Sigmoid colon (tissue), 7 donors: ENCODE results near the gene ARSD. TPM values are rescaled to one million over a fixed set of nuclear protein-coding genes. Genes with fewer than 3 reads are reported as not detected.

ENCODE experiments used
- DNase-seq: peaks from one replicate; pipeline ENCODE4 v3.0.0-alpha.2; 2019
- H3K27ac ChIP-seq, 4 donors: fragments of 200-600 bp; sonication (generic); one replicate each; pipeline ENCODE4 v1.5.1; 2016 to 2019; ENCODE audit warnings: mild to moderate bottlenecking in 1 of 4
- H3K27me3 ChIP-seq, 3 donors: fragments of 200-600 bp; sonication (generic); one replicate each; pipeline ENCODE4 v1.5.1; 2019; ENCODE audit warnings: mild to moderate bottlenecking in 1 of 3
- H3K36me3 ChIP-seq, 4 donors: fragments of 200-600 bp; sonication (generic); one replicate each; pipeline ENCODE4 v1.5.1; 2016 to 2019
- H3K4me1 ChIP-seq, 4 donors: fragments of 200-600 bp; sonication (generic); one replicate each; pipeline ENCODE4 v1.5.1; 2017 to 2019
- H3K4me3 ChIP-seq, 4 donors: fragments of 200-600 bp; sonication (generic); one replicate each; pipeline ENCODE4 v1.5.1; 2017 to 2019; ENCODE audit warnings: mild to moderate bottlenecking in 2 of 4, moderate library complexity in 1 of 4
- H3K9me3 ChIP-seq, 4 donors: fragments of 200-600 bp in 3 of 4; sonication (generic) in 3 of 4; one replicate each; pipeline versions ENCODE4 v1.5.1 to v1.6.1; 2013 to 2019
- CTCF ChIP-seq, 4 experiments: fragments of 450-650 bp in 3 of 4; fragments of 200-600 bp in 1 of 4; IDR thresholded peaks; one replicate each; pipeline ENCODE4 v1.5.1; 2016 to 2019; ENCODE audit warnings: antibody characterized with exemption in 4 of 4, mild to moderate bottlenecking in 3 of 4, moderate library complexity in 2 of 4
- EP300 ChIP-seq, 4 donors: sonication (generic); formaldehyde crosslinking; IDR thresholded peaks; one replicate each; pipeline ENCODE4 v1.6.1; 2017; ENCODE audit warnings: antibody characterized with exemption in 4 of 4
- POLR2A ChIP-seq, 2 donors: fragments of 450-650 bp; IDR thresholded peaks; one replicate each; pipeline ENCODE4 v1.6.1; 2016; ENCODE audit warnings: antibody characterized with exemption in 2 of 2, mild to moderate bottlenecking in 2 of 2, moderate library complexity in 2 of 2
- POLR2AphosphoS5 ChIP-seq, 4 donors: sonication (generic); formaldehyde crosslinking; IDR thresholded peaks; one replicate each; pipeline ENCODE4 v1.6.1; 2017; ENCODE audit warnings: antibody characterized with exemption in 4 of 4
- WGBS, 2 donors: extraction: QIAGEN DNeasy Blood & Tissue Kit; methylation state at CpG; one replicate each; pipeline ENCODE4 v1.1.7; 2013; 5-methylcytosine and 5-hydroxymethylcytosine counted together
- intact Hi-C: fragments of 100-400 bp; cut with DNase I; formaldehyde crosslinking; loops from one replicate; pipeline ENCODE4 v1.15.1; 2023
- polyA plus RNA-seq, 3 donors: library from polyadenylated mRNA; stranded (reverse); fragments of 200-250 nt; gene quantifications; one replicate each; pipeline ENCODE4 v1.2.3, GENCODE V29; 2013
- total RNA-seq, 4 donors: library from RNA; depleted of rRNA; stranded (reverse); fragments of >200 nt; gene quantifications; one replicate each; pipeline ENCODE4 v1.1.0, GENCODE V29; 2016
- donor health status: healthy with polysubstance abuse.
- donor health status: Bipolar disorder and iron deficiency.
- donor health status: healthy.

Gene ARSD
- total and polyA plus RNA-seq, 7 donors, result 4.2 to 14.4 (median 10.0) TPM

GRCh38 chrX:2883770-2884169 lies 45.4 kb downstream of the ARSD start:
- intact Hi-C loops, result no loop called here
- WGBS, 2 donors, result 98% methylated on average over 14 of the region's 14 CpGs
- H3K36me3 ChIP-seq, result no peaks in the 10 kb centered on the region
- H3K4me1 ChIP-seq, result no peaks in the 10 kb centered on the region
- no peak for TF ChIP-seq CTCF (IDR thresholded peaks at IDR 0.05)
- TF ChIP-seq POLR2A (IDR thresholded peaks at IDR 0.05), result no peak
- TF ChIP-seq EP300 (IDR thresholded peaks at IDR 0.05), result no peak
- TF ChIP-seq POLR2AphosphoS5 (IDR thresholded peaks at IDR 0.05), result no peak
- no peak for DNase-seq
- no peaks in the 10 kb centered on the region for H3K27me3 ChIP-seq
- H3K27ac ChIP-seq, result no peak overlapping the region
- H3K9me3 ChIP-seq, result no peaks in the 10 kb centered on the region
- H3K4me3 ChIP-seq, result no peak overlapping the region

DNA sequence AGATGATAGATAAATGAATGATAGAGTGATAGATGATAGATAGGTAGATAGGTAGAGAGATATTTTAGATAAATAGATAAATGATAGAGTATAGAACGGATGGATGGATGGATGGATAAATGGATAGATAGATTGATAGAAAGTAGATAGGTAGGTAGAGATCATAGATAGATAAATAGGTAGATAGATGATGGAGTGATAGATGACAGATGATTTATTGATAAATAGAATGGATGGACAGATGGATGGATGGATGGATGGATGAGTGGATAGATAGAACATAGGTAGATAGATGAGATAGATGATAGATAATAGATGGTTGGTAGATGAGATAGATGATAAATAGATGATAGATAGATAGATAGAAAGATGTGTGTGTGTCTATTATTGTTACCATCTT lies 49.5 kb downstream of the ARSD start:
- no peak overlapping the region for H3K27ac ChIP-seq
- intact Hi-C loops, result no loop called here
- no peaks in the 10 kb centered on the region for H3K9me3 ChIP-seq
- DNase-seq, result no peak
- no peak for TF ChIP-seq POLR2A (IDR thresholded peaks at IDR 0.05)
- no peak for TF ChIP-seq EP300 (IDR thresholded peaks at IDR 0.05)
- no peak for TF ChIP-seq POLR2AphosphoS5 (IDR thresholded peaks at IDR 0.05)
- no peak for TF ChIP-seq CTCF (IDR thresholded peaks at IDR 0.05)
- H3K4me1 ChIP-seq, result no peaks in the 10 kb centered on the region
- H3K4me3 ChIP-seq, result no peak overlapping the region
- H3K27me3 ChIP-seq, result no peaks in the 10 kb centered on the region
- 92 to 94% methylated on average over 1 of the region's 1 CpG for WGBS, 2 donors
- H3K36me3 ChIP-seq, result no peaks in the 10 kb centered on the region

DNA sequence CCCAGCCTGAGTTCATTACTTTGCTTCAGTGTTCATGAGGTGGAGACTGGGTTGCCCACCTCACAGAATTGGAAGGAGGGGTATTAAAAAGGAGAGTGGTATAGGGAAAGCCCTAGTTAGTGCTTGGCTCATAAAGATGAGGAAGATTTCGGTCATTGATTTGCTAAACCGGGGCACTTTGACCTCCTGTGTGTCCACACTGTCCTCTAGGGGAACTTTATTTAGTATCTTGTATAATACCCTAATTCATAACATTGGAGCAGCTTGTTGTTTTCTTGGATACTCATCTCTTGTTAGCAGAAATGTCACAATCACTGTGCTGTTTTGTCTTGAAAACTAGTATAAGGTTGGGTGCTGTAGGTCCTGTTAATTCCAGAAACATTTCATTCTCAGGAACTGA lies 50.6 kb downstream of the ARSD start:
- intact Hi-C loops, result no loop called here
- Histone ChIP-seq H3K4me3 (no peak overlapping the region), H3K9me3 (no peaks in the 10 kb centered on the region), H3K4me1 (no peaks in the 10 kb centered on the region), H3K27ac (no peak overlapping the region), H3K27me3 (no peaks in the 10 kb centered on the region), H3K36me3 (no peaks in the 10 kb centered on the region)
- DNase-seq, result no peak
- TF ChIP-seq POLR2A (IDR thresholded peaks at IDR 0.05), result no peak
- TF ChIP-seq CTCF (IDR thresholded peaks at IDR 0.05), result no peak
- TF ChIP-seq EP300 (IDR thresholded peaks at IDR 0.05), result no peak
- no peak for TF ChIP-seq POLR2AphosphoS5 (IDR thresholded peaks at IDR 0.05)
- WGBS, 2 donors, result 76 to 83% methylated on average over 2 of the region's 2 CpGs

GRCh38 chrX:2875798-2876399 lies 53.2 kb downstream of the ARSD start:
- 54 to 82% methylated on average over 6 of the region's 6 CpGs for WGBS, 2 donors
- no peak for DNase-seq
- H3K4me3 ChIP-seq, result no peak overlapping the region
- TF ChIP-seq EP300 (IDR thresholded peaks at IDR 0.05), result no peak
- TF ChIP-seq CTCF (IDR thresholded peaks at IDR 0.05), result no peak
- TF ChIP-seq POLR2AphosphoS5 (IDR thresholded peaks at IDR 0.05), result no peak
- TF ChIP-seq POLR2A (IDR thresholded peaks at IDR 0.05), result no peak
- intact Hi-C loops, result no loop called here
- no peak overlapping the region for H3K27ac ChIP-seq
- H3K9me3 ChIP-seq, result no peaks in the 10 kb centered on the region
- no peaks in the 10 kb centered on the region for H3K36me3 ChIP-seq
- H3K4me1 ChIP-seq, result no peaks in the 10 kb centered on the region
- H3K27me3 ChIP-seq, result no peaks in the 10 kb centered on the region

DNA sequence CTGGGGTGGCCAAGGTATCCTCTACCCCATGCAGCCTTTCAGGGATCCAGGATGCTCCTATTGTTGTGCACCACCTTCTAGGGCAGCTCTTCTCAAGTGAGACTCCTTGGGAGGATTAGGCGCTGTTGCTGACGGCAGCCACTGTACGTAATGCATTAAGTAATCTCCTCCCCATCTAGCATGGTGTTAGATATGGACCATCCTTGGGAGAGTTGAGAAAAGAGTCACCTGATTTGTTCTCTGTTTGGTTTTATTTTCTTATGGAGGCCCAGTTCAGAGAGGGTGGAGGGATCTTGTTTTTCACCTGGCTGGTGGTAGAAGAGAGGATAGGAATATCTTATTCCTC lies 54.0 kb downstream of the ARSD start:
- no peak overlapping the region for H3K27ac ChIP-seq
- TF ChIP-seq CTCF (IDR thresholded peaks at IDR 0.05) (no peak), POLR2AphosphoS5 (IDR thresholded peaks at IDR 0.05) (no peak), POLR2A (IDR thresholded peaks at IDR 0.05) (no peak), EP300 (IDR thresholded peaks at IDR 0.05) (no peak)
- WGBS, 2 donors, result 97 to 98% methylated on average over 3 of the region's 3 CpGs
- no peak overlapping the region for H3K4me3 ChIP-seq
- H3K27me3 ChIP-seq, result no peaks in the 10 kb centered on the region
- no peaks in the 10 kb centered on the region for H3K4me1 ChIP-seq
- intact Hi-C loops, result no loop called here
- no peak for DNase-seq
- no peaks in the 10 kb centered on the region for H3K9me3 ChIP-seq
- H3K36me3 ChIP-seq, result no peaks in the 10 kb centered on the region
